OCI-LY3 (cell line): ENCODE measurements around the gene EGLN1.

Experiments
- H2AFZ ChIP-seq: fragments of 200-600, 300-600 bp; shearing (Covaris generic); 2 replicates; pipeline ENCODE4 v1.6.0; 2014; ENCODE audit warnings: antibody characterized with exemption, low read depth, low read length
- H3K27ac ChIP-seq: fragments of 200-600, 300-600 bp; sonication (generic); 2 replicates; pipeline ENCODE4 v1.5.1; 2014; ENCODE audit warnings: mild to moderate bottlenecking, low read length, moderate library complexity, mixed read lengths
- H3K27me3 ChIP-seq: fragments of 200-600, 300-600 bp; sonication (generic); 2 replicates; pipeline ENCODE4 v1.6.1; 2014; ENCODE audit warnings: low read depth, low read length, mixed read lengths
- H3K36me3 ChIP-seq: fragments of 200-600, 300-600 bp; sonication (generic); replicated peaks from 2 replicates; pipeline ENCODE3; 2014; ENCODE audit warnings: low read depth, low read length, mixed read lengths
- H3K4me1 ChIP-seq: fragments of 300-600, 200-600 bp; sonication (generic); 2 replicates; pipeline ENCODE4 v1.6.1; 2014; ENCODE audit warnings: low read length, mixed read lengths
- H3K4me2 ChIP-seq: fragments of 200-600, 300-600 bp; sonication (generic); 2 replicates; pipeline ENCODE4 v1.6.1; 2014; ENCODE audit warnings: low read length, mixed read lengths
- H3K4me3 ChIP-seq: fragments of 300-600, 200-600 bp; sonication (generic); 2 replicates; pipeline ENCODE4 v1.5.1; 2014; ENCODE audit warnings: antibody characterized with exemption, mild to moderate bottlenecking, low read length, moderate library complexity
- H3K79me2 ChIP-seq: fragments of 300-600, 200-600 bp; shearing (Covaris generic); 2 replicates; pipeline ENCODE4 v1.6.1; 2014; ENCODE audit warnings: mild to moderate bottlenecking, low read length, mixed read lengths
- H3K9ac ChIP-seq: fragments of 300-600, 200-600 bp; shearing (Covaris generic); 2 replicates; pipeline ENCODE4 v1.6.0; 2014; ENCODE audit warnings: mild to moderate bottlenecking, low read length, moderate library complexity
- H3K9me3 ChIP-seq: fragments of 200-600, 300-600 bp; shearing (Covaris generic); 2 replicates; pipeline ENCODE4 v1.6.1; 2014; ENCODE audit warnings: low read length, mixed read lengths; ENCODE audit not compliant: insufficient read depth
- H4K20me1 ChIP-seq: fragments of 200-600, 300-600 bp; sonication (generic); 2 replicates; pipeline ENCODE4 v1.6.1; 2016; ENCODE audit warnings: low read length, mixed read lengths; ENCODE audit not compliant: insufficient read depth
- CTCF ChIP-seq: fragments of 200-600, 300-600 bp; sonication (generic); IDR thresholded peaks from 2 replicates; pipeline ENCODE4 v1.5.1; 2014; ENCODE audit warnings: antibody characterized with exemption, low read length, low read depth
- EZH2phosphoT487 ChIP-seq: fragments of 200-600 bp; shearing (Covaris generic); IDR thresholded peaks from 2 replicates; pipeline ENCODE4 v1.6.1; 2018; ENCODE audit warnings: antibody characterized with exemption, mixed run types, low read depth

The EGLN1 gene

DNA sequence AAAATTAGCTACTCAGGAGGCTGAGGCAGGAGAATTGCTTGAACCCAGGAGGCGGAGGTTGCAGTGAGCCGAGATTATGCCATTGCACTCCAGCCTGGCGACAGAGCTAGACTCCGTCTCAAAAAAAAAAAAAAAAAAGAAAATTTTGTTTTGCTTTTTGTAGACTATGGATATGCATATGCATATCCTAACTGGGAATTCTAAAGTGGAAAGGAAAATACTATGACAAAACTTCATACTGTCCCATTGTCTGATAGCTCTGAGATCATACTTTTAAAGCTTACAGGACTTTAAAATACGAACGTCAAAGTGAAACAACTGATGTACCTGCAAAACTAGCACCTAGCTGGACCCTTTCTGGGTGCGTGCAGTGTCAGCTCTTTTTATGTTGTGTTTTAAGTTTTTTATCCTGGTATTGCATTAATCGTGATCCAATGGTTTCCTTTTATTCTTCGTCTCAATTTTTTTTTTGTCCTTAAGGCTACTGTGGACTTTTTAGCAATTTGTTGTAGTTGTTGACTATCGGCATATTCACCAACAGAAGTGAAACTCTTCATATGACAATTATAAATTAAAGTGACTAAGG is 64.8 kb downstream of the EGLN1 start:
- Histone ChIP-seq H3K27me3 (no peaks in the 10 kb centered on the region), H3K4me2 (no peak overlapping the region), H4K20me1 (peaks cover 7% of the 10 kb centered on the region; the same call in 1 of the 2 replicates), H3K27ac (no peak overlapping the region), H3K9ac (no peak overlapping the region), H3K36me3 (peaks cover 13% of the 10 kb centered on the region), H3K4me1 (peaks cover 4% of the 10 kb centered on the region; the same call in 1 of the 2 replicates), H3K9me3 (no peaks in the 10 kb centered on the region), H3K79me2 (no peaks in the 10 kb centered on the region), H3K4me3 (no peak overlapping the region), H2AFZ (no peak overlapping the region)
- TF ChIP-seq EZH2phosphoT487 (no peak), CTCF (no peak)

- peaks cover 18% of the 10 kb centered on the region for H3K36me3 ChIP-seq
- peaks cover 4% of the 10 kb centered on the region; the same call in 1 of the 2 replicates for H3K4me1 ChIP-seq
- H3K27ac ChIP-seq, result no peak overlapping the region
- H3K9ac ChIP-seq, result no peak overlapping the region
- H3K9me3 ChIP-seq, result no peaks in the 10 kb centered on the region
- H2AFZ ChIP-seq, result no peak overlapping the region
- no peak overlapping the region for H3K4me2 ChIP-seq
- no peak overlapping the region for H3K4me3 ChIP-seq
- no peaks in the 10 kb centered on the region for H3K79me2 ChIP-seq
- TF ChIP-seq CTCF (no peak), EZH2phosphoT487 (no peak)
- peaks cover 7% of the 10 kb centered on the region; the same call in 1 of the 2 replicates for H4K20me1 ChIP-seq
- no peaks in the 10 kb centered on the region for H3K27me3 ChIP-seq
Observed at GRCh38 chr1:231355171-231355570, 66.9 kb downstream of the EGLN1 start.

DNA sequence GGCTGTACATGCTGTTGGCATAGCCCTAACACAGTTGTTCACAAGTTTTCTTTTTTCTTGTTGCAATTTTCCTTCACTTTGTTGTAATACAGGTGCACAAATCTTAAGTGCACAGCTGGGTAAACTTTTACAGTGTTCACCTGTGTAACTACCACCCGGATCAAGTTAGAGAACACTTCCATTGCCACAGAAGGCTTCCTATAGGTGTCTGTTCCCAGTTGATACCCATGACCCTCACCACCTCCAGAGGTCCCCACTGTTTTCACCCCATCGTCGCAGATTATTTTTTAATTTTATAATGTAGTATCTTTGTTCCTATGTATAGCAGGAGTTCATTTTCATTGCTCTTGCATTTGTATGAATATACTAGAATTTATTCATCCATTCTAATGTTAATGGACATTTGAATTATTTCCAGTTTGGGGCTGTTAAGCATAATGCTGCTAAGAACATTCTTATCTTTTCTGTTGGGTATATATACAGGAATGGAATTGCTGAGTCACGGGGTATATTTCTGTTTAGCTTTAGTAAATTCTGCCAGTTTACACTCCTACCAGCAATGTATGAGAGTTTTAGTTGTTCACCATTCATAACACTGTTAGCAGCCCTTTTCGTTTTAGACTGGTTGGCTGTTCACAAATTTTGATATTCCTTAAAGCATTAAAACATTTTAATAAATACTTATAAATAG is 67.6 kb downstream of the EGLN1 start:
- peaks cover 4% of the 10 kb centered on the region; the same call in 1 of the 2 replicates for H3K4me1 ChIP-seq
- no peaks in the 10 kb centered on the region for H3K9me3 ChIP-seq
- H3K36me3 ChIP-seq, result peaks cover 22% of the 10 kb centered on the region
- no peak overlapping the region for H3K4me2 ChIP-seq
- H3K79me2 ChIP-seq, result no peaks in the 10 kb centered on the region
- no peak overlapping the region for H2AFZ ChIP-seq
- no peak overlapping the region for H3K9ac ChIP-seq
- H3K27ac ChIP-seq, result no peak overlapping the region
- H3K27me3 ChIP-seq, result no peaks in the 10 kb centered on the region
- no peak overlapping the region for H3K4me3 ChIP-seq
- H4K20me1 ChIP-seq, result peaks cover 7% of the 10 kb centered on the region; the same call in 1 of the 2 replicates
- TF ChIP-seq EZH2phosphoT487, result no peak
- no peak for TF ChIP-seq CTCF

DNA sequence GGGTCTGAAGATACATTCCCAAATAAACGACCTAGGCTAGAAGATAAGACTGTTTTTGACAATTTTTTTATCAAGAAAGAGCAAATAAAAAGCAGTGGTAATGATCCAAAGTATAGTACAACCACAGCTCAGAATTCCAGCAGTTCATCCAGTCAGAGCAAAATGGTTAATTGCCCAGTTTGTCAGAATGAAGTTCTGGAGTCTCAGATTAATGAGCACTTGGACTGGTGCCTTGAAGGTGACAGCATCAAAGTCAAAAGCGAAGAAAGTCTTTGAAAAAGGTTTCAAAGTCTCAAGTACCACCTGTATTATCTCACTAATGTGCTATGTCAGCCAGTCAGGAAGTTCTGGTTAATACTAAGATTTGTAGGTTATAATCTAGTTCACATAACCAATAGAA is 69.0 kb downstream of the EGLN1 start:
- Histone ChIP-seq H3K4me2 (no peak overlapping the region), H2AFZ (no peak overlapping the region), H3K79me2 (no peaks in the 10 kb centered on the region), H3K27ac (no peak overlapping the region), H3K4me1 (peaks cover 4% of the 10 kb centered on the region; the same call in 1 of the 2 replicates), H3K4me3 (no peak overlapping the region), H3K9me3 (no peaks in the 10 kb centered on the region), H3K36me3 (peaks cover 22% of the 10 kb centered on the region), H4K20me1 (peaks cover 6% of the 10 kb centered on the region; the same call in 1 of the 2 replicates), H3K27me3 (no peaks in the 10 kb centered on the region), H3K9ac (no peak overlapping the region)
- TF ChIP-seq CTCF, result no peak
- no peak for TF ChIP-seq EZH2phosphoT487
